Measurements from ENCODE around the gene NPNT. TPM values are rescaled to one million over a fixed set of nuclear protein-coding genes. Genes with fewer than 3 reads are reported as not detected.

Gene NPNT
- total RNA-seq, 1 donor from 2014 or later: 0.14 TPM

DNA sequence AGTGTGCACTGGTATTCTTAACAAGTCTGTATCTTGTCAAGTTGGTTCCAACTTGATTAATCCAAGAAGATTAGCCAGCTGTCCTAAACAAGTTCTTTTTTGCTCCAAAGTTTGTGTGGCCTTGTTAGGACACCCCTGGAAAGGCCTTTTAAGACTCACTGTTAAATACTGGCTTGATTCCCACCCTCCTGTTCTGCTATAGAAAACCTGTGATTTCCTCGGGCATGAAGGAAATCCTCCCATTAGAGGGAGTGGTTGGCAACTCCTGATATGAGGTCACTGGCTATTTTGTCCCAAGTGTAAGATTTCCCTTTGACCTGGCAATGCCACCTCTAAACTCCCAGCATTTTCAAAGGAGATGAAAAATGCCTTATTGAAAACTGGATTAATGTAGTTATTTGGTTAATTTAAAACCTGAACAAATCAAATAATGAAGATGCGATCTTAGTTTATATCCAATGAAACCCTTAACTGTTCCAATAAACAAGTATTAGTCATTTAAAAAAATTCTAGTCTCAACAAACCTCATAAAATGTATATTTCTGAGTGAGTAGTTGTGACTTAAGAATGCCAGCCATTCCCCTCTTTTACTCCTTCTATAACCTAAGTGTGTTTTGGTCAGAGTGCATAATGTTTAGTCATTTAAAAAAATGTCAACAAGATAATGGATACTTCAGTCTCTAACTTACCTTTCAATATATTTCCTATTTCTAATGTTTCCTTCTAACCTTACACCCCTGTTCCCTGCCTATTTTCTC, 94.4 kb downstream of the NPNT start:
- Mint-ChIP-seq H3K36me3 (ENCODE audit: low read depth) (no peaks in the 10 kb centered on the region), H3K27me3 (ENCODE audit: low read depth) (no peaks in the 10 kb centered on the region), H3K9me3 (no peaks in the 10 kb centered on the region), H3K4me3 (ENCODE audit: low read depth) (no peak overlapping the region), H3K27ac (no peak overlapping the region), H3K4me1 (ENCODE audit: low read depth) (no peaks in the 10 kb centered on the region)
- intact Hi-C loops (cut with micrococcal nuclease): no loop called here
- DNase-seq (ENCODE audit: low spot score): no peak

DNA sequence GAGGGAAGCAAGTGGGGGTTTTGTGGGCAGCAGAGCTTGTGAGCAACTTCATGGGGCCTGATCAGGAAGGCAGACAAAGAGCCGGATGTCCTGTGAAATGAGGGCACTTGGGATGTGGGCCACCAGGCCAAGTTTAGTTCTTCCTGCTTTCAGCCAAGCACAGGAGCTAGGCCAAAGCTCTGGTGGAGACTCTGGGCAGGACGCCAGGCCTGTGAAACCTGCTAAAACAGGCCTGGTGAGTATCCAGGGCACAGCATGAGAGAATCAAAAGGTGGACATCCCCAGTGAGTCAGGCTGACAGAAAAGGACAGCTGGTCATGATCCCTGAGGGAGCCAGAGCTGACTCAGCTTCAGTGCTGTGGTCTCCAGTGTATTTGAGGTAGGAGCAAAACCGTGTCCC, 95.7 kb downstream of the NPNT start:
- Mint-ChIP-seq H3K36me3 (ENCODE audit: low read depth) (no peaks in the 10 kb centered on the region), H3K4me3 (ENCODE audit: low read depth) (no peak overlapping the region), H3K9me3 (no peaks in the 10 kb centered on the region), H3K4me1 (ENCODE audit: low read depth) (no peaks in the 10 kb centered on the region), H3K27me3 (ENCODE audit: low read depth) (no peaks in the 10 kb centered on the region), H3K27ac (no peak overlapping the region)
- no peak for DNase-seq (ENCODE audit: low spot score)
- intact Hi-C loops (cut with micrococcal nuclease): no loop called here

DNA sequence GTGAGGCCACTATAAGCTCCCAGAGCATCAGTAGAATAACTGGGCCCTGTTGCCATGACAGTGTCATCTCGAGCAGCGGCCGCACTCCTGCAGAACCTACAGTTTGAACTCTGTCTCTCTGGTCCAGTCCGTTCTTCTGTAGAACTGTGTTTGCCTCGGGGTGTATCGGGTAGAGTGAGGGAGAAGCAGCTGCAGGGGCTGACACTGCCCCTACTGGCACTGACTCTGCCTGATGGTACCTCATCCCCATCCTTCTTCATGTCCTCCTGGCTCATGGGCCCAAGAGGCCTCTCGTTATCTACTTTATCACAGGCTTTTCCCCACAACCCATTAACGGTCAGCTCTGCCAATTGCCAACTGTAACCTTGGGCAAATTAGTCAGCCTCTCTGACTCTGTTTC, 96.5 kb downstream of the NPNT start:
- no peak for DNase-seq (ENCODE audit: low spot score)
- no peaks in the 10 kb centered on the region for H3K4me1 Mint-ChIP-seq (ENCODE audit: low read depth)
- H3K27me3 Mint-ChIP-seq (ENCODE audit: low read depth): no peaks in the 10 kb centered on the region
- H3K27ac Mint-ChIP-seq: no peak overlapping the region
- no peaks in the 10 kb centered on the region for H3K9me3 Mint-ChIP-seq
- intact Hi-C loops (cut with micrococcal nuclease): no loop called here
- no peaks in the 10 kb centered on the region for H3K36me3 Mint-ChIP-seq (ENCODE audit: low read depth)
- H3K4me3 Mint-ChIP-seq (ENCODE audit: low read depth): no peak overlapping the region

DNA sequence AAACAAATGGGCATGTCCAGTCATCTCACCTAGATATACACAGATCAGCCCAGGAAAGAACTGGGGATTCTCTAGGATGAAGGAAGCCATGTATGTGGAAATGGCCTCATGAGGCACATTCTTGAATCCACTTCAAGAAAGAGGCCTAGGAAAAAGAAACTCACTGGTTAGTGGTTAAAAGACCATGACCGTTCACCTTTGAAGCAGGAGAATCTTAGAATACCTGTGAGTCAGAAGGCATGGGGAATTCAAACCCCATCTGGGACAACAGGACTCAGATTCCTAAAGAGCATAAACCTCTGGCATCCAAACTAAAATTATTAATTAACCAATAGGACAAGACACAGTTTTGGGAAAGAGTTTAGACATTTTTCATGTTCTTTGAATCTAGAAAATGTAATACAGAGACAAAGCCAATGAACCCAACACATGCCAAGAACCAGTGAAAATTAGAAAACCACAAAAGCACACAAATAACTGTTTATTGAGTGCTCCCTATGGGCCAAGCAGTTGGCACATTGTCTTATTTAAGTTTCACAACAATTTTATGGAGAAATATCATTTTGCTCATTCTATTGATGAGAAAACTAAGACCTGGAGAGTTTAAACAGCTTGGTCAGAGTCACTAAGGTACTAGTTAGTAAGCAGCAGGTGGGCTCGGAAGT, 97.5 kb downstream of the NPNT start:
- Mint-ChIP-seq H3K36me3 (ENCODE audit: low read depth) (no peaks in the 10 kb centered on the region), H3K4me1 (ENCODE audit: low read depth) (no peaks in the 10 kb centered on the region), H3K27me3 (ENCODE audit: low read depth) (no peaks in the 10 kb centered on the region), H3K27ac (no peak overlapping the region), H3K9me3 (no peaks in the 10 kb centered on the region), H3K4me3 (ENCODE audit: low read depth) (no peak overlapping the region)
- intact Hi-C loops (cut with micrococcal nuclease): no loop called here
- no peak for DNase-seq (ENCODE audit: low spot score)

DNA sequence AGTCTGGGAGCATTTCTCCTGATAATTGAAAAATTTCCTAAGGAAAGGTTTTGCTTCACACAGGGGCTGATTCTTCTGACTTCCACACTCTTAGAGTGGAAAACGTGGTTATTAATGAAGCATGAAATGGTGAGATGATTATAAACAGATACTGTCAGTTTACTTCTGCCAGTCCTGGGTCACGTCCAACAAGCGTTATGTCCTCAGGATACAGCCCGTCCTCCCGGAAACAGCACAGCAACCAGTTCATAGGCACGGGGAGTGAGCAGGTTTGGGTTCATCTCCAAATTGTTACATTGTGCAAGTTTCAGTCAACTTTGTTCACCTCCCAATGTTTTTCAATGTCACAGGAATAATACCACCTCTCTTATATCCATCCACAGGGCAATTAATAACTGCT, 98.8 kb downstream of the NPNT start:
- Mint-ChIP-seq H3K4me1 (ENCODE audit: low read depth) (no peaks in the 10 kb centered on the region), H3K27me3 (ENCODE audit: low read depth) (no peaks in the 10 kb centered on the region), H3K36me3 (ENCODE audit: low read depth) (no peaks in the 10 kb centered on the region), H3K4me3 (ENCODE audit: low read depth) (no peak overlapping the region), H3K27ac (no peak overlapping the region), H3K9me3 (no peaks in the 10 kb centered on the region)
- no peak for DNase-seq (ENCODE audit: low spot score)
- intact Hi-C loops (cut with micrococcal nuclease): no loop called here

DNA sequence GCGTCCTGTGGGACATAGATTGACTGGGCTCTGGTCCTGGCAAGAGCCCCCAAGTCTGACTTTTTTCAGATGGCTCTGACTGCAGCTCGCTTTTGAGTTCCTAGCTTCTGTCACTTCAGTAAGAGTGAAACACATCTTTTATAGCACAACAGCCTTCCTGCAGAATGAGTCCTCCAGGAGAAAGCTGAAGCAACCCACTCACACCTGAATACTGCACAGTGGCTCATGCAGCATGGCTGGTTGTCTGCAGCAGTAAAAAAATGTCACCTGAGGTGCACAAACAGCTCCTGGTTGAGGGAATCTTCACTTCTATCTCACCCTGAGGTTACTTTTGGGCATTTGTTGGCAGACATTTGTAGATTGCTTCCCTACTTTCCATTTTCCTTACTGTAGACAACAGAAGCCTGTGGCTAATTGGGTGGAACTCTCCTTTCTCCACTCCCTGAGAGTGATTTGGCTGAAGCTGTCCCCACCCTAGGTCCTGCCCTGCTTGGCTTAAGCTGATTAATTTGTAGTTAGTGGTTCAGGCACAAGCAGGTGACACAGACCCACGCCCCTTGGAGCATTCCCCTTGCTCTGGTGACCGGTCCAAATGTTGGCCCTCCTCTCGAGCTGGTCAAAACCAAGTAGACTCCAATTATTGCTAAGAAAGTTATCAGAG, 99.7 kb downstream of the NPNT start:
- no peaks in the 10 kb centered on the region for H3K4me1 Mint-ChIP-seq (ENCODE audit: low read depth)
- H3K27me3 Mint-ChIP-seq (ENCODE audit: low read depth): no peaks in the 10 kb centered on the region

DNA sequence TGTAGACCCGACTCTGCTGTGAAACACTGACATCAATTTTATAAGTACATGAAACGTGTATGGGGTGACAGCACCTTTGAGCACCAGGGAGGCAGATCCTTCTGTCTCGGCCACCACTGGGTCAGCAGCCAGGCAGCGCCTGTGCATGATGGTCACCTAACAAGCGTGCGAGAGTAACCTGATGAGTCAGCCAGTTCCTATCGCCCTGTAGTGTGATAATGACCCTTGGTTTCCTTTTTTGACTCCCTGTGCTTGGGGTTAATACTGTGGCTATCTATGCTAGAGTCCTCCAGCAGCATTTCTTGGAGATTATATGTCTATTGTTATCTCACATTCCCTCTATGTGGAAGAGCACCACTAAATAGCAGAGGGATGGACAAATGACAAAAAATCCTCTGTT, 101.6 kb downstream of the NPNT start:
- Mint-ChIP-seq H3K27me3 (ENCODE audit: low read depth) (no peaks in the 10 kb centered on the region), H3K9me3 (no peaks in the 10 kb centered on the region), H3K4me1 (ENCODE audit: low read depth) (no peaks in the 10 kb centered on the region), H3K27ac (no peak overlapping the region), H3K36me3 (ENCODE audit: low read depth) (no peaks in the 10 kb centered on the region), H3K4me3 (ENCODE audit: low read depth) (no peak overlapping the region)
- intact Hi-C loops (cut with micrococcal nuclease): no loop called here
- DNase-seq (ENCODE audit: low spot score): no peak

More for the DNA sequence above, 99.7 kb downstream of the NPNT start:
- Mint-ChIP-seq H3K36me3 (ENCODE audit: low read depth) (no peaks in the 10 kb centered on the region), H3K4me3 (ENCODE audit: low read depth) (no peak overlapping the region), H3K9me3 (no peaks in the 10 kb centered on the region), H3K27ac (no peak overlapping the region)
- intact Hi-C loops (cut with micrococcal nuclease): no loop called here
- no peak for DNase-seq (ENCODE audit: low spot score)

DNA sequence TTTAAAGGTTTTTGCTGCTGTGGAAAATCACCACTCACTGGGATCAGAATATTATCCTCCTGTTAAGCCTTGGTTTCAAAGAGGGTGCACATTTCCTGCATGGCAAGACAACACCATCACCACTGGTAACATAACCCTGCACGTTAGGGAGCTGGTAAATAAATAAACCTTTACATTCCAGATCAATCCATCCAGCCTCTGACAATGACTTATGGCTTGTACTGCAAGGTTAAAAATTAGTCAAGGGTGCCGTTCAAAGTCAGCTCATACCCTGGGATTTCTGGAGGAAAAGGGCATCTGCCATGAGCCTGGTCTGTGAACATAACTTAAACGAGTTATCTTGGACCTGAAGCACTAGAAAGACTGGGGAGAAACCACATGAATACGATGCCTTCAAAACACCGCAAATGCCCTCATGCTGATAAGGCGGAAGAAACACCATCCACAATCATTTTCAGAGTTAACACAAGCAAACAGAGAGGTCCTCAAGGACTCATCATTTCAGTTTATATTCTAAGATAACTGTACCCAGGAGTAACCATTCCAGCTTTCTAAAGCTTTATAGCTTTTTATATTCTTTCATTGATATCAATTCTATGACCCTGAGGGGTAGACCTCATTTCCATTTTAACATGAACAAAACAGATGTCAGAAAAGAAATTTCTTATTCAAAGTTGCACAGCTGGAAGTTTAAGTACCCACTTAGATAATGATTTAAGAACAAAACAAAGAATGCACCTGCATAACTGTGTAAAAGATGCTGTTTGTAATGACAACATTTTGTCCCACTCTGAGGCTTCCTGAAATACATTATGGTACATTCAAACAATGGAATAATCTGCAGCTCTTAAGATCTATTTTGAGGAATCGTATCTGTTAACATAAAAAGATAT, 103.1 kb downstream of the NPNT start:
- H3K4me3 Mint-ChIP-seq (ENCODE audit: low read depth): no peak overlapping the region
- H3K27me3 Mint-ChIP-seq (ENCODE audit: low read depth): no peaks in the 10 kb centered on the region
- H3K27ac Mint-ChIP-seq: no peak overlapping the region
- no peak for DNase-seq (ENCODE audit: low spot score)
- H3K36me3 Mint-ChIP-seq (ENCODE audit: low read depth): no peaks in the 10 kb centered on the region
- no peaks in the 10 kb centered on the region for H3K9me3 Mint-ChIP-seq
- intact Hi-C loops (cut with micrococcal nuclease): no loop called here
- no peaks in the 10 kb centered on the region for H3K4me1 Mint-ChIP-seq (ENCODE audit: low read depth)

DNA sequence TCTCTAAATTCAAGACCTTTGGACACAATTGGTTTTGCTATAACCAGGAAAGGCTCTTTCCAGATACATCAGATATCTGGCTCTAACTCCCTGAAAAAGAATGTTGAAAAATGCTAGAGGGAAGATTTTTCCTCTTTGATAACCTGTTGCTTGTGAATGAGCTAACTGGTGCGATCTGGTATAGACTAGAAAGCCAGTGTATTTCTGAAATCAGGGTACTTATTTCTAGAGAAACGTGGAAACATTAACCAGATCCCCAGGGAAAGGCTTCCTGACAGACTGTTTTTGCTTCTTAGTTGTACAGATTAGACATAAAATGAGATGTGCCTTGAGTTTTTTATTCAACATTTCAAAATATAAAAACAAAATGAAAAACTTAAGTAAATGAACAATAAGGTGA, 107.7 kb downstream of the NPNT start:
- Mint-ChIP-seq H3K4me1 (ENCODE audit: low read depth) (no peaks in the 10 kb centered on the region), H3K27me3 (ENCODE audit: low read depth) (no peaks in the 10 kb centered on the region)
- intact Hi-C loops (cut with micrococcal nuclease): no loop called here

DNA sequence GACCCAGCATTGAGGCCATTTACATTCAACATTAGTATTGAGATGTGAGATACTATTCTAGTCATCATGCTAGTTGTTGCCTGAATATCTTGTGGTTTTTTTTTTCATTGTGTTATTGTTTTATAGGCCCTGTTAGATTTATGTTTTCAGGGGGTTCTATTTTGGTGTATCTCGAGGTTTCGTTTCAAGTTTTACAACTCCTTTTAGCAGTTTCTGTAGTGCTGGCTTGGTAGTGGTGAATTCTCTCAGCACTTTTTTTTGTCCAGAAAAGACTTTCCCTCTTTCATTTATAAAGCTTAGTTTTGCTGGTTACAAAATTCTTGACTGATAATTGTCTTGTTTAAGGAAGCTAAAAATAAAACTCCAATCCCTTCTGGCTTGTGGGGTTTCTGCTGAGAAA, 115.5 kb downstream of the NPNT start:
- peaks cover 18% of the 10 kb centered on the region for H3K9me3 Mint-ChIP-seq
- H3K4me1 Mint-ChIP-seq (ENCODE audit: low read depth): no peaks in the 10 kb centered on the region
- no peaks in the 10 kb centered on the region for H3K36me3 Mint-ChIP-seq (ENCODE audit: low read depth)
- intact Hi-C loops (cut with micrococcal nuclease): no loop called here
- no peak overlapping the region for H3K4me3 Mint-ChIP-seq (ENCODE audit: low read depth)
- H3K27ac Mint-ChIP-seq: no peak overlapping the region
- DNase-seq (ENCODE audit: low spot score): no peak
- no peaks in the 10 kb centered on the region for H3K27me3 Mint-ChIP-seq (ENCODE audit: low read depth)

More for the DNA sequence above, 107.7 kb downstream of the NPNT start:
- no peaks in the 10 kb centered on the region for H3K36me3 Mint-ChIP-seq (ENCODE audit: low read depth)
- H3K27ac Mint-ChIP-seq: no peak overlapping the region
- H3K9me3 Mint-ChIP-seq: no peaks in the 10 kb centered on the region
- no peak for DNase-seq (ENCODE audit: low spot score)
- H3K4me3 Mint-ChIP-seq (ENCODE audit: low read depth): no peak overlapping the region

DNA sequence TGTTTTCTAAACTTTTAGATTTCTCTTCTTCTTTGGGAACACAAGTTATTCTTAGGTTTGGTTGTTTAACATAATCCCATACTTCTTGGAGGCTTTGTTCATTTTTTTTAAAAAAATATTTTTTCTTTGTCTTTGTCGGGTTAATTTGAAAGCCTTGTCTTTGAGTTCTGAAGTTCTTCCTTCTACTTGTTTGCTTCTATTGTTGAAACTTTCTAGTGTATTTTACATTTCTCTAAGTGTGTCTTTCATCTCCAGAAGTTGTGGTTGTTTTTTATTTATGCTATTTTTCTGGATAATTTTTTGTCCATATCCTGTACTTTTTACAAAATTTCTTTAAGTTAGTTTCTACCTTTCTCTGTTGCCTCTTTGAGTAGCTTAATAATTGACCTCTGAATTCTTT, 116.1 kb downstream of the NPNT start:
- no peak for DNase-seq (ENCODE audit: low spot score)
- Mint-ChIP-seq H3K9me3 (peaks cover 18% of the 10 kb centered on the region), H3K4me3 (ENCODE audit: low read depth) (no peak overlapping the region), H3K27me3 (ENCODE audit: low read depth) (no peaks in the 10 kb centered on the region), H3K36me3 (ENCODE audit: low read depth) (no peaks in the 10 kb centered on the region), H3K27ac (no peak overlapping the region), H3K4me1 (ENCODE audit: low read depth) (no peaks in the 10 kb centered on the region)
- intact Hi-C loops (cut with micrococcal nuclease): no loop called here

DNA sequence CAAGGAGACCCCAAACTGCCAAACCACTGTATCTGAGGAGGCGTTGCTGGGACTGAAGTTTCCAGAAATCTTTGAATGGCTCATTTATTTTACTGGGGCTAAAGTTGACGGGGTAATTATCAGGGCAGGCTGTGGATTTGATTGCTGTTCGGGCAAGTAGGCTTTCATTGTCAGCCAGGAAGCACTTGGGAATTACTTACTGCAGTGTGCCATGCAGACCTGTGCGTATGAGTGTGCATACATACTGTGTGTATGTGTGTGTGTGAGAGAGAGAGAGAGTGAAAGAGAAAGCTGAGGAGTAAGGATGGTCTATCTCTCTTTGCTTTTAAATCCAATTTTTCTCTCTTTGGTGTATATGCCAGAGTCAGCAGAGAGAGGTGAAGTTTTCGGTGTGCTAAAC, 122.7 kb downstream of the NPNT start:
- Mint-ChIP-seq H3K9me3 (peaks cover 6% of the 10 kb centered on the region), H3K36me3 (ENCODE audit: low read depth) (no peaks in the 10 kb centered on the region), H3K4me1 (ENCODE audit: low read depth) (no peaks in the 10 kb centered on the region), H3K27ac (no peak overlapping the region), H3K4me3 (ENCODE audit: low read depth) (no peak overlapping the region), H3K27me3 (ENCODE audit: low read depth) (no peaks in the 10 kb centered on the region)
- intact Hi-C loops (cut with micrococcal nuclease): no loop called here
- DNase-seq (ENCODE audit: low spot score): no peak
